ENCODE measurements around the gene TNFRSF8.

TNFRSF8 gene

DNA sequence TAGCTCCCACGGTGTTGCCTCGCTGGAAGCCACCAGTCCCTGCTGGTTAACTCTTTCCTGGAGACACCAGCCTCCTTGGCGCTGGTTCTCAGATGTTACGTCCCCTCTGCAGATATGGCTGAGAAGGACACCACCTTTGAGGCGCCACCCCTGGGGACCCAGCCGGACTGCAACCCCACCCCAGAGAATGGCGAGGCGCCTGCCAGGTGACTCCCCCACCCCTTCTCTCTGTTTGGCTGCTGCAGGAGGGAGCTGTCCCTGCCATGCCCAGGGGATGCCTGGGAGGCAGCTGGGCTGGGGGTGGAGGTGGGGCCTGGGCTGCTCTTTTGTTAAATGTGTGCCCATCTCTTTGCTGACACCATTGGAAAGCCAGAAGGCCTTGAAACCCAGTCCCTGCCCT lies 60.1 kb downstream of the TNFRSF8 start:
- TF ChIP-seq FOXP2 (optimal IDR thresholded peaks at IDR 0.05; ENCODE audit: borderline replicate concordance, extremely low read depth, extremely low read length, insufficient read depth) (no peak), SIN3A (IDR thresholded peaks at IDR 0.05; ENCODE audit: borderline replicate concordance, insufficient read depth, low read length) (no peak), POLR2AphosphoS5 (IDR thresholded peaks at IDR 0.05; ENCODE audit: low read depth, low read length) (no peak), TAF1 (IDR thresholded peaks at IDR 0.05; ENCODE audit: borderline replicate concordance, insufficient read depth, low read length) (no peak)
- TF ChIP-seq, protein P1, sequence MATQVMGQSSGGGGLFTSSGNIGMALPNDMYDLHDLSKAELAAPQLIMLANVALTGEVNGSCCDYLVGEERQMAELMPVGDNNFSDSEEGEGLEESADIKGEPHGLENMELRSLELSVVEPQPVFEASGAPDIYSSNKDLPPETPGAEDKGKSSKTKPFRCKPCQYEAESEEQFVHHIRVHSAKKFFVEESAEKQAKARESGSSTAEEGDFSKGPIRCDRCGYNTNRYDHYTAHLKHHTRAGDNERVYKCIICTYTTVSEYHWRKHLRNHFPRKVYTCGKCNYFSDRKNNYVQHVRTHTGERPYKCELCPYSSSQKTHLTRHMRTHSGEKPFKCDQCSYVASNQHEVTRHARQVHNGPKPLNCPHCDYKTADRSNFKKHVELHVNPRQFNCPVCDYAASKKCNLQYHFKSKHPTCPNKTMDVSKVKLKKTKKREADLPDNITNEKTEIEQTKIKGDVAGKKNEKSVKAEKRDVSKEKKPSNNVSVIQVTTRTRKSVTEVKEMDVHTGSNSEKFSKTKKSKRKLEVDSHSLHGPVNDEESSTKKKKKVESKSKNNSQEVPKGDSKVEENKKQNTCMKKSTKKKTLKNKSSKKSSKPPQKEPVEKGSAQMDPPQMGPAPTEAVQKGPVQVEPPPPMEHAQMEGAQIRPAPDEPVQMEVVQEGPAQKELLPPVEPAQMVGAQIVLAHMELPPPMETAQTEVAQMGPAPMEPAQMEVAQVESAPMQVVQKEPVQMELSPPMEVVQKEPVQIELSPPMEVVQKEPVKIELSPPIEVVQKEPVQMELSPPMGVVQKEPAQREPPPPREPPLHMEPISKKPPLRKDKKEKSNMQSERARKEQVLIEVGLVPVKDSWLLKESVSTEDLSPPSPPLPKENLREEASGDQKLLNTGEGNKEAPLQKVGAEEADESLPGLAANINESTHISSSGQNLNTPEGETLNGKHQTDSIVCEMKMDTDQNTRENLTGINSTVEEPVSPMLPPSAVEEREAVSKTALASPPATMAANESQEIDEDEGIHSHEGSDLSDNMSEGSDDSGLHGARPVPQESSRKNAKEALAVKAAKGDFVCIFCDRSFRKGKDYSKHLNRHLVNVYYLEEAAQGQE (IDR thresholded peaks at IDR 0.05; ENCODE audit: insufficient read depth in 1 of 2, low read depth in 2 of 2, low read length in 2 of 2) = no peak

- no peak for TF ChIP-seq SIN3A (IDR thresholded peaks at IDR 0.05; ENCODE audit: borderline replicate concordance, insufficient read depth, low read length)
- no peak for TF ChIP-seq POLR2AphosphoS5 (IDR thresholded peaks at IDR 0.05; ENCODE audit: low read depth, low read length)
- TF ChIP-seq, protein P1 (IDR thresholded peaks at IDR 0.05; ENCODE audit: insufficient read depth in 1 of 2, low read depth in 2 of 2, low read length in 2 of 2) = no peak
- TF ChIP-seq TAF1 (IDR thresholded peaks at IDR 0.05; ENCODE audit: borderline replicate concordance, insufficient read depth, low read length) = no peak
- no peak for TF ChIP-seq FOXP2 (optimal IDR thresholded peaks at IDR 0.05; ENCODE audit: borderline replicate concordance, extremely low read depth, extremely low read length, insufficient read depth)
These were observed 61.8 kb downstream of the TNFRSF8 start for GRCh38 chr1:12124693-12125421.

DNA sequence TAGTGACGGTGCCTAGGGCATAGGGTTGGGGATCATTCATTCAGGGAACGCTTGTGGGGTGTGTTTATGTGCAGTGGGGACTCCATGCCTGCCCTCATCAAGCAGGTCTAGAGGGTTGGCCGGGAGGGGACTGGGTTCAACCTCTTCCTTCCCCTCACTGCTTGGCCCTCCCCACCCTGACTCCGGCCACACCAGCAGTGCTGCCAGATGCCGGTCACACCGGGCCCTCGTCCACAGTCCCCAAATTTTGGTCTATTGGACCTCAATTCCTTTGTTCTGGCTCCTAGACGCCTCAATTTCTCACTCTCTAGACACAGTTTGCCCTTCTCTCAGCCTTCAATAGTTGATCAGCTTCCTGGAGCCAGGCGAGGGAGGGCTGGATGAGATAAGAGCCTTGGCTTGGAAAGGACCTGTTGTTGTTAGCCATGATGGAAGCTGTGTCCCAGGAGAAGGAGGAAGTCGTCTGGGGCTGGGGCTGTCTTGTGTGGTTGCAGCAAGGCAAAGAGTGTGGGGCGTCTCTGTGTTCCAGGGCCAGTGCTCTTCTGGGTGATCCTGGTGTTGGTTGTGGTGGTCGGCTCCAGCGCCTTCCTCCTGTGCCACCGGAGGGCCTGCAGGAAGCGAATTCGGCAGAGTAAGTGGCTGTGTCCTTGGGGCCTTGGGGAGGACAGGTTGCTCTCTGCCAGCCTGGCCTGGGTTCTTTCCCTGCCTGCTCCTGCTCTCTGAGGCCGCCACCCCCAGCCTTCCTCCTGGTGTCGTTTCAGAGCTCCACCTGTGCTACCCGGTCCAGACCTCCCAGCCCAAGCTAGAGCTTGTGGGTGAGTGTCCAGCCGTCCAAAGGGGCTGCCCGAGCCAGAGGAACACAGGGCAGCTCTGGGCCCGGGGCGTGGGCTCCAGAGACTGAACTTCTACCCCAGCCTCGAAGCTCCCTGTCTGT lies 62.6 kb downstream of the TNFRSF8 start:
- no peak for TF ChIP-seq TAF1 (IDR thresholded peaks at IDR 0.05; ENCODE audit: borderline replicate concordance, insufficient read depth, low read length)
- no peak for TF ChIP-seq POLR2AphosphoS5 (IDR thresholded peaks at IDR 0.05; ENCODE audit: low read depth, low read length)
- TF ChIP-seq, protein P1 (IDR thresholded peaks at IDR 0.05; ENCODE audit: insufficient read depth in 1 of 2, low read depth in 2 of 2, low read length in 2 of 2) = no peak
- no peak for TF ChIP-seq SIN3A (IDR thresholded peaks at IDR 0.05; ENCODE audit: borderline replicate concordance, insufficient read depth, low read length)
- TF ChIP-seq FOXP2 (optimal IDR thresholded peaks at IDR 0.05; ENCODE audit: borderline replicate concordance, extremely low read depth, extremely low read length, insufficient read depth) = no peak

GRCh38 chr1:12126781-12127180 lies 63.7 kb downstream of the TNFRSF8 start:
- TF ChIP-seq TAF1 (IDR thresholded peaks at IDR 0.05; ENCODE audit: borderline replicate concordance, insufficient read depth, low read length) (no peak), POLR2AphosphoS5 (IDR thresholded peaks at IDR 0.05; ENCODE audit: low read depth, low read length) (no peak), SIN3A (IDR thresholded peaks at IDR 0.05; ENCODE audit: borderline replicate concordance, insufficient read depth, low read length) (no peak), FOXP2 (optimal IDR thresholded peaks at IDR 0.05; ENCODE audit: borderline replicate concordance, extremely low read depth, extremely low read length, insufficient read depth) (no peak)
- TF ChIP-seq, protein P1 (IDR thresholded peaks at IDR 0.05; ENCODE audit: insufficient read depth in 1 of 2, low read depth in 2 of 2, low read length in 2 of 2) = no peak
